ENCODE measurements around the gene TMC1.

TMC1 gene

GRCh38 chr9:72636621-72637020 lies 115.2 kb downstream of the TMC1 start:
- no peak overlapping the region for H3K4me2 ChIP-seq (ENCODE audit: low read length)
- H3K27me3 ChIP-seq (ENCODE audit: insufficient read depth, low read length) = no peaks in the 10 kb centered on the region
- TF ChIP-seq EZH2 (IDR thresholded peaks at IDR 0.05; ENCODE audit: borderline replicate concordance, low read length) (no peak), CTCF (IDR thresholded peaks at IDR 0.05; ENCODE audit: low read length) (no peak)
- H3K36me3 ChIP-seq (ENCODE audit: insufficient read depth, low read length) = no peaks in the 10 kb centered on the region
- no peak overlapping the region for H3K9ac ChIP-seq (ENCODE audit: low read length)
- H3K9me3 ChIP-seq (ENCODE audit: low read length) = no peaks in the 10 kb centered on the region
- H3K4me3 ChIP-seq (ENCODE audit: low read depth, low read length, poor library complexity, severe bottlenecking) = no peak overlapping the region
- no peaks in the 10 kb centered on the region for H3K9me2 ChIP-seq (ENCODE audit: low read depth, low read length)
- H3K27ac ChIP-seq (ENCODE audit: low read depth, low read length, poor library complexity, severe bottlenecking) = no peak overlapping the region
- no peaks in the 10 kb centered on the region for H3K79me2 ChIP-seq (ENCODE audit: insufficient read depth, low read length)
- no peak overlapping the region for H2AFZ ChIP-seq (ENCODE audit: low read length)
- H4K20me1 ChIP-seq (ENCODE audit: insufficient read depth, low read length) = no peaks in the 10 kb centered on the region
- no peaks in the 10 kb centered on the region for H3K4me1 ChIP-seq (ENCODE audit: insufficient read depth, low read length, severe bottlenecking)
- no peaks in the 10 kb centered on the region for H3F3A ChIP-seq (ENCODE audit: insufficient read depth, low read length)

DNA sequence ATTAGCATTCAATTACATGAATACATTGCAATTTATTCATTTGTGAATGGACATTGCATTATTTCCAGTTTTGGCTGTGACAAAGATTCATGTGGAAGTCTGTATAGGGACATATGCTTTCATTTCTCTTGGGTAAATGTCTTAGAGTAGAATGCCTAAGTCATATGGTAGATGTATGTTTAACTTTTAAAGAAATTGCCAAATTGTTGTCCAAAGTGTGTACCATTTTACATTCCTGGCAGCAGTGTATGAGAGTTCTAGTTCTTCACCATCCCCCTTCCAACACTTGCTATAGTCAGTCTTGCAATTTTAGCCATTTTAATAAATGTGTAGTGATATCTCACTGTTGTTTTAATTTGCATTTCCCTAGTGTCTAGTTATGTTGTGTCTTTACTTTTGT lies 122.2 kb downstream of the TMC1 start:
- Histone ChIP-seq H3K9ac (ENCODE audit: low read length) (no peak overlapping the region), H4K20me1 (ENCODE audit: insufficient read depth, low read length) (no peaks in the 10 kb centered on the region), H3K27ac (ENCODE audit: low read depth, low read length, poor library complexity, severe bottlenecking) (no peak overlapping the region), H3K9me2 (ENCODE audit: low read depth, low read length) (no peaks in the 10 kb centered on the region), H3K4me1 (ENCODE audit: insufficient read depth, low read length, severe bottlenecking) (no peaks in the 10 kb centered on the region), H3K4me3 (ENCODE audit: low read depth, low read length, poor library complexity, severe bottlenecking) (no peak overlapping the region), H3K4me2 (ENCODE audit: low read length) (no peak overlapping the region), H3F3A (ENCODE audit: insufficient read depth, low read length) (no peaks in the 10 kb centered on the region), H3K27me3 (ENCODE audit: insufficient read depth, low read length) (no peaks in the 10 kb centered on the region), H2AFZ (ENCODE audit: low read length) (no peak overlapping the region), H3K79me2 (ENCODE audit: insufficient read depth, low read length) (no peaks in the 10 kb centered on the region), H3K9me3 (ENCODE audit: low read length) (no peaks in the 10 kb centered on the region), H3K36me3 (ENCODE audit: insufficient read depth, low read length) (no peaks in the 10 kb centered on the region)
- TF ChIP-seq EZH2 (IDR thresholded peaks at IDR 0.05; ENCODE audit: borderline replicate concordance, low read length) (no peak), CTCF (IDR thresholded peaks at IDR 0.05; ENCODE audit: low read length) (no peak)

DNA sequence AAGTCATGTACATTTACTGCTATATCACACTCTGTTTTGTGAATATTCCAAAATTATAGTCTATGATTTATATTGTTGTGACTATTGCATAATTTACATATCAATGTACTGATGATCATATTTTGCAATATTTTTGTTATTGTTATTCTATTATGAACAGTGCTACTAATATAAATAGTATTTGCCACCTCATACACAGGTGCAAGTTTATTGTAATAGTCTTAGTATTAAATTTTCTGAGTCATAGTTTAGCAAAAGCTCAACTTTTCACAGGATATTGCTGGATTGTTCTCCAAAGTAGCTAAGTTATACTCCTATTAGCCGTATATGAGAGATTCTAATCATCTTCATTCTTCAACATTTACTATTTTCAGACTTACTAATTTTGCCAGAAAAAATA lies 124.7 kb downstream of the TMC1 start:
- no peak overlapping the region for H3K4me3 ChIP-seq (ENCODE audit: low read depth, low read length, poor library complexity, severe bottlenecking)
- no peaks in the 10 kb centered on the region for H3K27me3 ChIP-seq (ENCODE audit: insufficient read depth, low read length)
- H3K27ac ChIP-seq (ENCODE audit: low read depth, low read length, poor library complexity, severe bottlenecking) = no peak overlapping the region
- no peak overlapping the region for H3K9ac ChIP-seq (ENCODE audit: low read length)
- no peaks in the 10 kb centered on the region for H3K36me3 ChIP-seq (ENCODE audit: insufficient read depth, low read length)
- no peaks in the 10 kb centered on the region for H3K4me1 ChIP-seq (ENCODE audit: insufficient read depth, low read length, severe bottlenecking)
- H4K20me1 ChIP-seq (ENCODE audit: insufficient read depth, low read length) = no peaks in the 10 kb centered on the region
- no peak overlapping the region for H3K4me2 ChIP-seq (ENCODE audit: low read length)
- H2AFZ ChIP-seq (ENCODE audit: low read length) = no peak overlapping the region
- TF ChIP-seq EZH2 (IDR thresholded peaks at IDR 0.05; ENCODE audit: borderline replicate concordance, low read length) (no peak), CTCF (IDR thresholded peaks at IDR 0.05; ENCODE audit: low read length) (no peak)
- no peaks in the 10 kb centered on the region for H3K9me3 ChIP-seq (ENCODE audit: low read length)
- no peaks in the 10 kb centered on the region for H3K79me2 ChIP-seq (ENCODE audit: insufficient read depth, low read length)
- no peaks in the 10 kb centered on the region for H3K9me2 ChIP-seq (ENCODE audit: low read depth, low read length)
- H3F3A ChIP-seq (ENCODE audit: insufficient read depth, low read length) = no peaks in the 10 kb centered on the region

Measured in OCI-LY1 (cell line).